Cardiac fibroblast (primary cell): ENCODE data around the gene SARS2.

Experiments used
- DNase-seq, 2 donors: peaks; one replicate each; pipeline versions ENCODE4 v3.0.0 to v3.0.0-alpha.2; 2010; ENCODE audit warnings: low read depth in 2 of 2
- H3K4me3 ChIP-seq, 2 donors: replicated peaks in 1 of 2; 1 replicate in 1 of 2; 2 replicates in 1 of 2; pipeline ENCODE4 v1.5.1; 2011; ENCODE audit warnings: low read depth in 2 of 2, low read length in 2 of 2, mild to moderate bottlenecking in 2 of 2, moderate library complexity in 1 of 2
- TF ChIP-seq, protein P1 (sequence below): IDR thresholded peaks from one replicate; pipeline ENCODE4 v1.5.1; 2011; ENCODE audit warnings: low read depth, mild to moderate bottlenecking, low read length, inconsistent platforms

The SARS2 gene

DNA sequence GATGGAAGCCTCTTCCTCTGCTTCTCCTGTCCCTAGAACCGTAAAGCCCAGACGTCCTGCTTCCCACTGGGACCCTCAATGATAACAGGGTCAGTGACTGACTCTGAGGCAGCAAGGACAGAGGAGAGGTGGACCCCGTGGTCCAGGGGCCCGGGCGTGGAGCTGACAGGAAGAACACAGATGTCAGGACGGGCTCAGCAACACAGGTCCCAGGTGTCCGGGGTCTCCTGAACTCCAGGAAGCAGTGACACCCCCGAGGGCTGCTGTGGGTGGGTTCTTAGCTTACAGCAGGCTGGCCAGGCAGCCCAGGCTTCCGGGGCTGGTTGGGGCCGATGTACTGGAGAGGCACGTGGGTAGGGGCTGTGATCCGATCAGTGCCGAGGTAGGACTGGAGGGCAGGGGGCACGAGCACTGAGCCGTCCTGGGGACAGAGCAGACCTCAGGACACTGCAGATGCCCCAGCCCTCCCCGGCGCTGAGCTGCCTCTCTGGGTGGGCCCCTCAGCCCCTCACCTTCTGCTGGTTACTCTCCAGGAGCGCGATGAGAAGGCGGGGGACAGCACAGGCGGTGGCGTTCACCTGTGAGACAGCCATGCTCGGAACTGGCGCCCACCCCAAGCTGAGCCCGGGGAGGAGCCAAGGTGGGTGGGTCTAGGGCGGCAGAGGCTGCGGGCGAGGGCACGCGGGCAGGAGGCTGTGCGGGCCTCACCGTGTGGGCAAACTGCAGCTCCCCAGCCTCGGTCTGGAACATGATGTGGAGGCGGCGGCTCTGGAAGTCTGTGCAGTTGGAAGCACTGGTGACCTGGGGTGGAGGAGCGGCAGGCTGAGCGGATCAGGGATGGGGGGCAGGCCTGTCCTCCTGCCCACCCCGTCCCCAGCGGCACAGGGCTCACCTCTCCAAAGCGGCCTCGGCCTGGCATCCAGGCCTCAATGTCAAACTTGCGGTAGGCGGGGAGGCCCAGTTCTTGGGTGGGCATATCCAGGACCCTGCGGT lies 14.9 kb downstream of the SARS2 start:
- no peak overlapping the region for H3K4me3 ChIP-seq
- DNase-seq, result no peak
- TF ChIP-seq, protein P1, sequence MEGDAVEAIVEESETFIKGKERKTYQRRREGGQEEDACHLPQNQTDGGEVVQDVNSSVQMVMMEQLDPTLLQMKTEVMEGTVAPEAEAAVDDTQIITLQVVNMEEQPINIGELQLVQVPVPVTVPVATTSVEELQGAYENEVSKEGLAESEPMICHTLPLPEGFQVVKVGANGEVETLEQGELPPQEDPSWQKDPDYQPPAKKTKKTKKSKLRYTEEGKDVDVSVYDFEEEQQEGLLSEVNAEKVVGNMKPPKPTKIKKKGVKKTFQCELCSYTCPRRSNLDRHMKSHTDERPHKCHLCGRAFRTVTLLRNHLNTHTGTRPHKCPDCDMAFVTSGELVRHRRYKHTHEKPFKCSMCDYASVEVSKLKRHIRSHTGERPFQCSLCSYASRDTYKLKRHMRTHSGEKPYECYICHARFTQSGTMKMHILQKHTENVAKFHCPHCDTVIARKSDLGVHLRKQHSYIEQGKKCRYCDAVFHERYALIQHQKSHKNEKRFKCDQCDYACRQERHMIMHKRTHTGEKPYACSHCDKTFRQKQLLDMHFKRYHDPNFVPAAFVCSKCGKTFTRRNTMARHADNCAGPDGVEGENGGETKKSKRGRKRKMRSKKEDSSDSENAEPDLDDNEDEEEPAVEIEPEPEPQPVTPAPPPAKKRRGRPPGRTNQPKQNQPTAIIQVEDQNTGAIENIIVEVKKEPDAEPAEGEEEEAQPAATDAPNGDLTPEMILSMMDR, result no peak

GRCh38 chr19:38913958-38914357 lies 16.6 kb downstream of the SARS2 start:
- TF ChIP-seq, protein P1, result no peak
- no peak for DNase-seq
- no peak overlapping the region for H3K4me3 ChIP-seq

GRCh38 chr19:38912600-38913514 lies 17.7 kb downstream of the SARS2 start:
- TF ChIP-seq, protein P1, result no peak
- no peak for DNase-seq
- H3K4me3 ChIP-seq, result no peak overlapping the region

DNA sequence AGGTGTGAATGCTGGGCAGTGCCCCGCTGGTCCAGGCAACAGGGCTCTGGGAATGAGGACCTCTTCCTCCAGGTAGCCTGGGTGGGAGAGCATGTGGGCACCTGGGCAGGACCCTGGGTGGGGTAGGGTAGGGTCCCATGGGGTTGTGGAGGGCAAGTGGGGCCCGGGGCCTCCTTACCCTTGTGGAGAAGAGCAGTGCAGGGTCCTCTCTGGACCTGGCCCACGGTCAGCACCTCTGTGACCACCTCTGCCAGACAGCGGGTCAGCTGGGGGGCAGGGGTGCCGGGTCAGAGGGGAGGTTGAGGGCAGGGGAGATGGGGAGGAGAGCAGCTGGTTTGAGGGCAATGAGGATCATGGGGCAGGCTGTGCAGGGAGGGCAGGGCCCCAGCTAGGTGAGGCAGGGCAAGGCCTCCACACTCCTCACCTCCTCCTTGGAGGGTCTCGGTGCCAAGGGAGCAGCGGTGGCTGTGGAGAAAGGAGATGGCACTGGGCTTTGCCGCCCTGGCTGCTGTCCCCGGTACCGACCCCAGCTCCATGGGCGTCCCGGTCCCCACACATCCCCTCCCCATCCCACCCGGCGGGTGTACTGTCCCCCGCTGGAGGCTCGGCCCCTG lies 19.1 kb downstream of the SARS2 start:
- TF ChIP-seq, protein P1, result no peak
- DNase-seq, result no peak
- H3K4me3 ChIP-seq, result no peak overlapping the region

DNA sequence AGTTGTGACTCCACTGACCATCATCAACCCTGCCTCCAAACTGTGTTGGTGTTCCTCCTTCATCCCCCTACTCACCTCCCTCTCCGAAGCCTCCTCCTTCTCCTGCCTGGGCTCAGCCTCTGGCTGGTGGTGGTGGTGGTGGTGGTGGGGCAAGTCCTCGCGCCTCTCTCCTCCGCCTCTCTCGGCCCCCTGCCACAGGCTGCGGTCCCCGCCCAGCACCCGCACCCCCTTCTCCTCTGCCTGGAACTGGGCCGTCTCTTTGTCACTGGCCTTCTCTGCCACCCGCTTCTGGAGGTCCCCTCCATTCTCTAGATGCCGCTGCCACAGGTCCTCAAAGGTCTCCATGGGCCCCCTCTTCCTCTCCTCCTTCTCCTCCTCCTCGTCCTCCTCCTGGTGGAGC lies 20.1 kb downstream of the SARS2 start:
- no peak for DNase-seq
- TF ChIP-seq, protein P1, result no peak
- H3K4me3 ChIP-seq, result no peak overlapping the region

DNA sequence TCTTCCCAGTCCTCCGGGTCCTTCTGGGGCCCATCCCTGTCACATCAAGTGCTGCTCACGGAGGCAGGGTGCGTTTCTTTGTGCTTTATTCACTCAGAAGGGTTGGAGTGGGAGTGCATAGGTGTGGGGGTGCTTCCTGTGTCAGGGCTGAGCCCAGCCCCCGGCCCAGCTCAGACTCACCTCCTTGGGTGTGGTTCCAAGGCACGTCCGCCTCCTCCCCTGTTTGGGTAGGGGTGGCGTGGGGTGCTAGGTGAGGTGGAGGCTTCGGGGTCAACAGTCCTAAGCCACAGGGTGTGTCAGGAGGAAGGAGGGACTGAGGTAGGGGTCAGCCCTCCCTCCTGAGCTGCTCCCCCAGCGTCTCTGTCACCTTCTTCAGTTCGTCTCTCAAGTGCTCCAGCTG lies 21.7 kb downstream of the SARS2 start:
- no peak for DNase-seq
- TF ChIP-seq, protein P1, result no peak
- H3K4me3 ChIP-seq, result no peak overlapping the region
